RWPE1 (cell line): Measurements from ENCODE around the gene RNF20.

Experiments used
- CTCF ChIA-PET: fragments of 350-600 bp; sonication (Branson Sonifier 250); formaldehyde crosslinking; extraction: SDS; loops from one replicate; lab custom pipeline; 2021; lab: Yijun Ruan, JAX
- POLR2A ChIA-PET: fragments of 400-600 bp; formaldehyde crosslinking; extraction: SDS; loops from one replicate; lab custom pipeline; 2020; ENCODE audit warnings: antibody characterized with exemption; ENCODE audit not compliant: low non-redundant PET; lab: Yijun Ruan, JAX
- DNase-seq: peaks from one replicate; pipeline ENCODE4 v3.0.0; 2012; ENCODE audit warnings: low spot score
- H3K27ac ChIP-seq: fragments of 450-650 bp; 2 replicates; pipeline ENCODE4 v1.5.1; 2017
- TF ChIP-seq, protein P1 (sequence below): fragments of 450-650 bp; conservative IDR thresholded peaks from 2 replicates; pipeline ENCODE4 v1.5.1; 2017; ENCODE audit warnings: low read depth, mild to moderate bottlenecking

Gene RNF20

DNA sequence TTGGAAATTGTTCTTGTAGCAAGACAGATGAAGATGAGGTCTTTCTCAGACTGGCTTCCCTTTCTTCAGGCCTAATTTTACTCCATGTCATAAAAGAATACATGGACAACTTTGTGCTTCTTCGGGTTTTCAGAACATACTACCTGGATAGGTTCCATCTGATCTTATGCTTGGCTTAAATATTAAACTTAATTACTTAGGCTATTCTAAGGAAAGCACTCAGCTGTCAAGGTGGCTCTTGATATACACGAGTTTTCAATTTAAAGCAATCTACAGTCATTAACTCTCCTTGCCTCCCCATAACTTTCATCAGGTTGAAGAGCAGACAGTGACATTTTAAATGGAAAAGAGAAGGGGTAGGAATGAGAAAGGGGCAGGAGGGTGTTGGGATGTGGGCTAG, 70.6 kb downstream of the RNF20 start:
- no peak for DNase-seq
- ChIA-PET POLR2A (no interaction called here), CTCF (no interaction called here)
- TF ChIP-seq, protein P1, sequence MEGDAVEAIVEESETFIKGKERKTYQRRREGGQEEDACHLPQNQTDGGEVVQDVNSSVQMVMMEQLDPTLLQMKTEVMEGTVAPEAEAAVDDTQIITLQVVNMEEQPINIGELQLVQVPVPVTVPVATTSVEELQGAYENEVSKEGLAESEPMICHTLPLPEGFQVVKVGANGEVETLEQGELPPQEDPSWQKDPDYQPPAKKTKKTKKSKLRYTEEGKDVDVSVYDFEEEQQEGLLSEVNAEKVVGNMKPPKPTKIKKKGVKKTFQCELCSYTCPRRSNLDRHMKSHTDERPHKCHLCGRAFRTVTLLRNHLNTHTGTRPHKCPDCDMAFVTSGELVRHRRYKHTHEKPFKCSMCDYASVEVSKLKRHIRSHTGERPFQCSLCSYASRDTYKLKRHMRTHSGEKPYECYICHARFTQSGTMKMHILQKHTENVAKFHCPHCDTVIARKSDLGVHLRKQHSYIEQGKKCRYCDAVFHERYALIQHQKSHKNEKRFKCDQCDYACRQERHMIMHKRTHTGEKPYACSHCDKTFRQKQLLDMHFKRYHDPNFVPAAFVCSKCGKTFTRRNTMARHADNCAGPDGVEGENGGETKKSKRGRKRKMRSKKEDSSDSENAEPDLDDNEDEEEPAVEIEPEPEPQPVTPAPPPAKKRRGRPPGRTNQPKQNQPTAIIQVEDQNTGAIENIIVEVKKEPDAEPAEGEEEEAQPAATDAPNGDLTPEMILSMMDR = no peak
- no peak overlapping the region for H3K27ac ChIP-seq

DNA sequence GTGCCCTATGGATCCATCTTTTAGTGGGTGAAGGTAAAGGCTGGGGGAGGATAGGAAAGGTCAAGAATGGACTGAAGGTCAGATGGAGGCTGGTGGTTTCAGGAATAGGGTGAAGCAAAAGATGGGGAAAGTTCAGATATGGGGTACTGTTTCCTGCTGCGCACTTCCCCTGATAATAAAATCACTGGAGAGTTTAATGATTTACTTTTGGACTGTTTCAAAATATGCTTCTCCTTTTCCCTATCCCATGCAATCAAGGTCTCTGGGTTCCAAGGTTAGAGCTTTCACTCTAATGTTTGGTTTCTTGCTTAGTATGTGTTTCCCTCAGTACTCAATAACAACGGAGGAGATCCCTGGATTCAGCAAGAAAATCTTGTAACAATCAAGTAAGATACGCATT, 71.9 kb downstream of the RNF20 start:
- POLR2A ChIA-PET = no interaction called here
- CTCF ChIA-PET = no interaction called here
- TF ChIP-seq, protein P1 = no peak
- DNase-seq = no peak
- no peak overlapping the region for H3K27ac ChIP-seq
